ENCODE data around the gene PDPK1.

DNA sequence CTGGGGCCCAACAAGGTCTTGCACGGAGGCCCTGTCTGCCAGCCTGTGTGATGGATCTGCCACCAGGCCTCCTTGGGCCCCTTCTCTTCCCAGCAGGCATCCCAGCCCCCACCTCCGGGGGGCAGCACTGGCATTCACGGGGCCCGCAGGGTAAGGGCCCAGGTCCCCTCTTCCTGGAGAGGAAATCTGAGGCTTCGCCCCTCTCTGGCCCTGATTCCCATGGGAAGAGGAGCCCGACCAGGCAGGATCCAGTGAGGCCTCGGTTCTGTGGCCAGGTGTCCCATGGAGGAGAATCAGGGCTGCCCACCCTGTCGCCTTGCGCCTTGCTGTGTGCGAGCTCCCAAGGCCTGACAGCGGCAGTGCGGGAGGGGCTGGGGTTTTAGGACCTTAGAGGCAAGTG lies 48.4 kb downstream of the PDPK1 start:
- TF ChIP-seq EZH2phosphoT487 (IDR thresholded peaks at IDR 0.05; ENCODE audit: unreplicated experiment) (no peak), POLR2AphosphoS5 (IDR thresholded peaks at IDR 0.05; ENCODE audit: low read depth) (no peak), STAT1 (IDR thresholded peaks at IDR 0.05; ENCODE audit: unreplicated experiment) (no peak), CREB1 (CRISPR knock-in tag; IDR thresholded peaks at IDR 0.05; ENCODE audit: low read depth) (no peak), EZH2 (IDR thresholded peaks at IDR 0.05; ENCODE audit: low read depth, unreplicated experiment) (no peak), NANOG (IDR thresholded peaks at IDR 0.05; ENCODE audit: borderline replicate concordance) (no peak), JUNB (IDR thresholded peaks at IDR 0.05; ENCODE audit: unreplicated experiment) (no peak), ZNF331 (CRISPR knock-in tag; IDR thresholded peaks at IDR 0.05; ENCODE audit: low read depth) (no peak), ZNF114 (CRISPR knock-in tag; IDR thresholded peaks at IDR 0.05) (no peak)
- TF ChIP-seq, protein P1, sequence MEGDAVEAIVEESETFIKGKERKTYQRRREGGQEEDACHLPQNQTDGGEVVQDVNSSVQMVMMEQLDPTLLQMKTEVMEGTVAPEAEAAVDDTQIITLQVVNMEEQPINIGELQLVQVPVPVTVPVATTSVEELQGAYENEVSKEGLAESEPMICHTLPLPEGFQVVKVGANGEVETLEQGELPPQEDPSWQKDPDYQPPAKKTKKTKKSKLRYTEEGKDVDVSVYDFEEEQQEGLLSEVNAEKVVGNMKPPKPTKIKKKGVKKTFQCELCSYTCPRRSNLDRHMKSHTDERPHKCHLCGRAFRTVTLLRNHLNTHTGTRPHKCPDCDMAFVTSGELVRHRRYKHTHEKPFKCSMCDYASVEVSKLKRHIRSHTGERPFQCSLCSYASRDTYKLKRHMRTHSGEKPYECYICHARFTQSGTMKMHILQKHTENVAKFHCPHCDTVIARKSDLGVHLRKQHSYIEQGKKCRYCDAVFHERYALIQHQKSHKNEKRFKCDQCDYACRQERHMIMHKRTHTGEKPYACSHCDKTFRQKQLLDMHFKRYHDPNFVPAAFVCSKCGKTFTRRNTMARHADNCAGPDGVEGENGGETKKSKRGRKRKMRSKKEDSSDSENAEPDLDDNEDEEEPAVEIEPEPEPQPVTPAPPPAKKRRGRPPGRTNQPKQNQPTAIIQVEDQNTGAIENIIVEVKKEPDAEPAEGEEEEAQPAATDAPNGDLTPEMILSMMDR (conservative IDR thresholded peaks at IDR 0.05; ENCODE audit: low read depth in 2 of 2): peak; percentile 60 to 70
- TF ChIP-seq, protein P2, sequence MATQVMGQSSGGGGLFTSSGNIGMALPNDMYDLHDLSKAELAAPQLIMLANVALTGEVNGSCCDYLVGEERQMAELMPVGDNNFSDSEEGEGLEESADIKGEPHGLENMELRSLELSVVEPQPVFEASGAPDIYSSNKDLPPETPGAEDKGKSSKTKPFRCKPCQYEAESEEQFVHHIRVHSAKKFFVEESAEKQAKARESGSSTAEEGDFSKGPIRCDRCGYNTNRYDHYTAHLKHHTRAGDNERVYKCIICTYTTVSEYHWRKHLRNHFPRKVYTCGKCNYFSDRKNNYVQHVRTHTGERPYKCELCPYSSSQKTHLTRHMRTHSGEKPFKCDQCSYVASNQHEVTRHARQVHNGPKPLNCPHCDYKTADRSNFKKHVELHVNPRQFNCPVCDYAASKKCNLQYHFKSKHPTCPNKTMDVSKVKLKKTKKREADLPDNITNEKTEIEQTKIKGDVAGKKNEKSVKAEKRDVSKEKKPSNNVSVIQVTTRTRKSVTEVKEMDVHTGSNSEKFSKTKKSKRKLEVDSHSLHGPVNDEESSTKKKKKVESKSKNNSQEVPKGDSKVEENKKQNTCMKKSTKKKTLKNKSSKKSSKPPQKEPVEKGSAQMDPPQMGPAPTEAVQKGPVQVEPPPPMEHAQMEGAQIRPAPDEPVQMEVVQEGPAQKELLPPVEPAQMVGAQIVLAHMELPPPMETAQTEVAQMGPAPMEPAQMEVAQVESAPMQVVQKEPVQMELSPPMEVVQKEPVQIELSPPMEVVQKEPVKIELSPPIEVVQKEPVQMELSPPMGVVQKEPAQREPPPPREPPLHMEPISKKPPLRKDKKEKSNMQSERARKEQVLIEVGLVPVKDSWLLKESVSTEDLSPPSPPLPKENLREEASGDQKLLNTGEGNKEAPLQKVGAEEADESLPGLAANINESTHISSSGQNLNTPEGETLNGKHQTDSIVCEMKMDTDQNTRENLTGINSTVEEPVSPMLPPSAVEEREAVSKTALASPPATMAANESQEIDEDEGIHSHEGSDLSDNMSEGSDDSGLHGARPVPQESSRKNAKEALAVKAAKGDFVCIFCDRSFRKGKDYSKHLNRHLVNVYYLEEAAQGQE (IDR thresholded peaks at IDR 0.05; ENCODE audit: unreplicated experiment): no peak
- TF ChIP-seq, protein P3, sequence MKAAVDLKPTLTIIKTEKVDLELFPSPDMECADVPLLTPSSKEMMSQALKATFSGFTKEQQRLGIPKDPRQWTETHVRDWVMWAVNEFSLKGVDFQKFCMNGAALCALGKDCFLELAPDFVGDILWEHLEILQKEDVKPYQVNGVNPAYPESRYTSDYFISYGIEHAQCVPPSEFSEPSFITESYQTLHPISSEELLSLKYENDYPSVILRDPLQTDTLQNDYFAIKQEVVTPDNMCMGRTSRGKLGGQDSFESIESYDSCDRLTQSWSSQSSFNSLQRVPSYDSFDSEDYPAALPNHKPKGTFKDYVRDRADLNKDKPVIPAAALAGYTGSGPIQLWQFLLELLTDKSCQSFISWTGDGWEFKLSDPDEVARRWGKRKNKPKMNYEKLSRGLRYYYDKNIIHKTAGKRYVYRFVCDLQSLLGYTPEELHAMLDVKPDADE (IDR thresholded peaks at IDR 0.05): no peak
- TF ChIP-seq, protein P4, sequence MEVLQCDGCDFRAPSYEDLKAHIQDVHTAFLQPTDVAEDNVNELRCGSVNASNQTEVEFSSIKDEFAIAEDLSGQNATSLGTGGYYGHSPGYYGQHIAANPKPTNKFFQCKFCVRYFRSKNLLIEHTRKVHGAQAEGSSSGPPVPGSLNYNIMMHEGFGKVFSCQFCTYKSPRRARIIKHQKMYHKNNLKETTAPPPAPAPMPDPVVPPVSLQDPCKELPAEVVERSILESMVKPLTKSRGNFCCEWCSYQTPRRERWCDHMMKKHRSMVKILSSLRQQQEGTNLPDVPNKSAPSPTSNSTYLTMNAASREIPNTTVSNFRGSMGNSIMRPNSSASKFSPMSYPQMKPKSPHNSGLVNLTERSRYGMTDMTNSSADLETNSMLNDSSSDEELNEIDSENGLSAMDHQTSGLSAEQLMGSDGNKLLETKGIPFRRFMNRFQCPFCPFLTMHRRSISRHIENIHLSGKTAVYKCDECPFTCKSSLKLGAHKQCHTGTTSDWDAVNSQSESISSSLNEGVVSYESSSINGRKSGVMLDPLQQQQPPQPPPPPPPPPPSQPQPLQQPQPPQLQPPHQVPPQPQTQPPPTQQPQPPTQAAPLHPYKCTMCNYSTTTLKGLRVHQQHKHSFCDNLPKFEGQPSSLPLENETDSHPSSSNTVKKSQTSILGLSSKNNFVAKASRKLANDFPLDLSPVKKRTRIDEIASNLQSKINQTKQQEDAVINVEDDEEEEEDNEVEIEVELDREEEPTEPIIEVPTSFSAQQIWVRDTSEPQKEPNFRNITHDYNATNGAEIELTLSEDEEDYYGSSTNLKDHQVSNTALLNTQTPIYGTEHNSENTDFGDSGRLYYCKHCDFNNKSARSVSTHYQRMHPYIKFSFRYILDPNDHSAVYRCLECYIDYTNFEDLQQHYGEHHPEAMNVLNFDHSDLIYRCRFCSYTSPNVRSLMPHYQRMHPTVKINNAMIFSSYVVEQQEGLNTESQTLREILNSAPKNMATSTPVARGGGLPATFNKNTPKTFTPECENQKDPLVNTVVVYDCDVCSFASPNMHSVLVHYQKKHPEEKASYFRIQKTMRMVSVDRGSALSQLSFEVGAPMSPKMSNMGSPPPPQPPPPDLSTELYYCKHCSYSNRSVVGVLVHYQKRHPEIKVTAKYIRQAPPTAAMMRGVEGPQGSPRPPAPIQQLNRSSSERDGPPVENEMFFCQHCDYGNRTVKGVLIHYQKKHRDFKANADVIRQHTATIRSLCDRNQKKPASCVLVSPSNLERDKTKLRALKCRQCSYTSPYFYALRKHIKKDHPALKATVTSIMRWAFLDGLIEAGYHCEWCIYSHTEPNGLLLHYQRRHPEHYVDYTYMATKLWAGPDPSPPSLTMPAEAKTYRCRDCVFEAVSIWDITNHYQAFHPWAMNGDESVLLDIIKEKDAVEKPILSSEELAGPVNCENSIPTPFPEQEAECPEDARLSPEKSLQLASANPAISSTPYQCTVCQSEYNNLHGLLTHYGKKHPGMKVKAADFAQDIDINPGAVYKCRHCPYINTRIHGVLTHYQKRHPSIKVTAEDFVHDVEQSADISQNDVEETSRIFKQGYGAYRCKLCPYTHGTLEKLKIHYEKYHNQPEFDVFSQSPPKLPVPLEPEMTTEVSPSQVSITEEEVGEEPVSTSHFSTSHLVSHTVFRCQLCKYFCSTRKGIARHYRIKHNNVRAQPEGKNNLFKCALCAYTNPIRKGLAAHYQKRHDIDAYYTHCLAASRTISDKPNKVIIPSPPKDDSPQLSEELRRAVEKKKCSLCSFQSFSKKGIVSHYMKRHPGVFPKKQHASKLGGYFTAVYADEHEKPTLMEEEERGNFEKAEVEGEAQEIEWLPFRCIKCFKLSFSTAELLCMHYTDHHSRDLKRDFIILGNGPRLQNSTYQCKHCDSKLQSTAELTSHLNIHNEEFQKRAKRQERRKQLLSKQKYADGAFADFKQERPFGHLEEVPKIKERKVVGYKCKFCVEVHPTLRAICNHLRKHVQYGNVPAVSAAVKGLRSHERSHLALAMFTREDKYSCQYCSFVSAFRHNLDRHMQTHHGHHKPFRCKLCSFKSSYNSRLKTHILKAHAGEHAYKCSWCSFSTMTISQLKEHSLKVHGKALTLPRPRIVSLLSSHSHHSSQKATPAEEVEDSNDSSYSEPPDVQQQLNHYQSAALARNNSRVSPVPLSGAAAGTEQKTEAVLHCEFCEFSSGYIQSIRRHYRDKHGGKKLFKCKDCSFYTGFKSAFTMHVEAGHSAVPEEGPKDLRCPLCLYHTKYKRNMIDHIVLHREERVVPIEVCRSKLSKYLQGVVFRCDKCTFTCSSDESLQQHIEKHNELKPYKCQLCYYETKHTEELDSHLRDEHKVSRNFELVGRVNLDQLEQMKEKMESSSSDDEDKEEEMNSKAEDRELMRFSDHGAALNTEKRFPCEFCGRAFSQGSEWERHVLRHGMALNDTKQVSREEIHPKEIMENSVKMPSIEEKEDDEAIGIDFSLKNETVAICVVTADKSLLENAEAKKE (CRISPR knock-in tag; IDR thresholded peaks at IDR 0.05): no peak

Data from GM23338 (cell line).